ENCODE results near the gene RAPGEF1.

RAPGEF1 gene

GRCh38 chr9:131582466-131583336 lies 157.2 kb downstream of the RAPGEF1 start:
- no peak for DNase-seq

GRCh38 chr9:131582056-131582455 lies 157.8 kb downstream of the RAPGEF1 start:
- DNase-seq, result no peak

- DNase-seq, result no peak
These were observed 159.5 kb downstream of the RAPGEF1 start for GRCh38 chr9:131580358-131580757.

- DNase-seq, result no peak
These were observed 160.1 kb downstream of the RAPGEF1 start for GRCh38 chr9:131579789-131580211.

- no peak for DNase-seq
These were observed 161.0 kb downstream of the RAPGEF1 start for GRCh38 chr9:131578731-131579504.

GRCh38 chr9:131578021-131578420 lies 161.9 kb downstream of the RAPGEF1 start:
- no peak for DNase-seq

- DNase-seq, result no peak
These were observed 162.6 kb downstream of the RAPGEF1 start for GRCh38 chr9:131577005-131578000.

GRCh38 chr9:131575946-131576853 lies 163.7 kb downstream of the RAPGEF1 start:
- no peak for DNase-seq

- no peak for DNase-seq
These were observed 164.9 kb downstream of the RAPGEF1 start for GRCh38 chr9:131574730-131575640.

GRCh38 chr9:131567910-131568309 lies 172.0 kb downstream of the RAPGEF1 start:
- DNase-seq, result no peak

GRCh38 chr9:131566158-131566557 lies 173.7 kb downstream of the RAPGEF1 start:
- no peak for DNase-seq

GRCh38 chr9:131565369-131565768 lies 174.5 kb downstream of the RAPGEF1 start:
- no peak for DNase-seq

GRCh38 chr9:131562032-131562959 lies 177.6 kb downstream of the RAPGEF1 start:
- no peak for DNase-seq

GRCh38 chr9:131559421-131560000 lies 180.4 kb downstream of the RAPGEF1 start:
- no peak for DNase-seq

- DNase-seq, result no peak
These were observed 181.9 kb downstream of the RAPGEF1 start for GRCh38 chr9:131557855-131558548.

- no peak for DNase-seq
These were observed 183.8 kb downstream of the RAPGEF1 start for GRCh38 chr9:131555841-131556673.

GRCh38 chr9:131554843-131555351 lies 185.0 kb downstream of the RAPGEF1 start:
- no peak for DNase-seq

All from NCI-H187 (cell line).